ENCODE measurements around the gene KIF1A. TPM values are rescaled to one million over a fixed set of nuclear protein-coding genes. Genes with fewer than 3 reads are reported as not detected.

KIF1A gene
- total RNA-seq, 4 donors from 2014 or later, result 2.9 to 15.9 (median 3.2) TPM

DNA sequence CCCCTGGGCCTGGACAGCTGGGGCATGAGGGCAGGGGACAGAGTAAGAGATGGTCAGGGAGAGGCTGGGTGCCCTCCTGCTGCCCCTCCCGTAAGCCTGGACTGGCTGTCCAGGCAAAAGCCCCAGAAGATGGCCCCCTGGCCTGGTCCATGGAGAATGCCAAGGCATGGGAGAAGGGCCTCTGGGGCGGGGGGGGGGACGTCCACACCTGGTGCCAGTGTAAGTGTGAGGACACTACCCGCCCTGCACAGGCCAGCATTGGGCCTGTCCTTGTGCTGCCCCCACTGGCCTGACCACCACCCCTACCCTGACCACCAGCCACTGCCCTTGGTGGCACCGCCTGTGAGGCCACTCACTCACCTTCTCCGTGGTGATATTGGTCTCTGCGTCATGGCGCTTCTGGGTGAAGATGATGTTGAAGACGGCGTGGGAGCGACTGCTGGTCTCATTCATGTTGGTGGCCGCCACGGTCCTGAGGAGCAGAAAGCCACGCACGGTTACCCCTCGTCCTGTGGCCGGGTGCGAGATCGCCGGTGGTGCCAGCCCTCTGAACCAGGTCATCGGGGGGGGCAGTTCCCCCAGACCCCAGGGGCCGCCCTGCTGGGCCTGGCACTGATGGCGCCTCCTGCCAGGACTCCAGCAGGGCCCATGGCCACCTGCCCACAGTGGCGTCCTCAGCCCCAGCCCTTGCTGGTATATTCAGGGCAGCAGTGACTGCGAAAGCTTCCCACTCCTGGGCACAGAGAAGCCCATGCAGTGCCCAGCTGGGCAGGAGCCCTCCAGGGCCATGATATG is 35.2 kb downstream of the KIF1A start:
- Histone ChIP-seq H3K27me3 (peaks cover 64% of the 10 kb centered on the region), H3K4me3 (no peak overlapping the region), H3K27ac (no peak overlapping the region), H3K9me3 (no peaks in the 10 kb centered on the region), H3K36me3 (no peaks in the 10 kb centered on the region), H3K4me1 (no peaks in the 10 kb centered on the region)
- 92% methylated on average over 7 of the region's 25 CpGs for WGBS
- DNase-seq (ENCODE audit: low spot score in 2 of 2), result peak in 1 of 2 donors; percentile 55
- TF ChIP-seq POLR2AphosphoS5 (IDR thresholded peaks at IDR 0.05), result no peak
- TF ChIP-seq POLR2A (IDR thresholded peaks at IDR 0.05), result no peak
- no peak for TF ChIP-seq EP300 (IDR thresholded peaks at IDR 0.05)
- TF ChIP-seq, protein P1, sequence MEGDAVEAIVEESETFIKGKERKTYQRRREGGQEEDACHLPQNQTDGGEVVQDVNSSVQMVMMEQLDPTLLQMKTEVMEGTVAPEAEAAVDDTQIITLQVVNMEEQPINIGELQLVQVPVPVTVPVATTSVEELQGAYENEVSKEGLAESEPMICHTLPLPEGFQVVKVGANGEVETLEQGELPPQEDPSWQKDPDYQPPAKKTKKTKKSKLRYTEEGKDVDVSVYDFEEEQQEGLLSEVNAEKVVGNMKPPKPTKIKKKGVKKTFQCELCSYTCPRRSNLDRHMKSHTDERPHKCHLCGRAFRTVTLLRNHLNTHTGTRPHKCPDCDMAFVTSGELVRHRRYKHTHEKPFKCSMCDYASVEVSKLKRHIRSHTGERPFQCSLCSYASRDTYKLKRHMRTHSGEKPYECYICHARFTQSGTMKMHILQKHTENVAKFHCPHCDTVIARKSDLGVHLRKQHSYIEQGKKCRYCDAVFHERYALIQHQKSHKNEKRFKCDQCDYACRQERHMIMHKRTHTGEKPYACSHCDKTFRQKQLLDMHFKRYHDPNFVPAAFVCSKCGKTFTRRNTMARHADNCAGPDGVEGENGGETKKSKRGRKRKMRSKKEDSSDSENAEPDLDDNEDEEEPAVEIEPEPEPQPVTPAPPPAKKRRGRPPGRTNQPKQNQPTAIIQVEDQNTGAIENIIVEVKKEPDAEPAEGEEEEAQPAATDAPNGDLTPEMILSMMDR (IDR thresholded peaks at IDR 0.05), result no peak

DNA sequence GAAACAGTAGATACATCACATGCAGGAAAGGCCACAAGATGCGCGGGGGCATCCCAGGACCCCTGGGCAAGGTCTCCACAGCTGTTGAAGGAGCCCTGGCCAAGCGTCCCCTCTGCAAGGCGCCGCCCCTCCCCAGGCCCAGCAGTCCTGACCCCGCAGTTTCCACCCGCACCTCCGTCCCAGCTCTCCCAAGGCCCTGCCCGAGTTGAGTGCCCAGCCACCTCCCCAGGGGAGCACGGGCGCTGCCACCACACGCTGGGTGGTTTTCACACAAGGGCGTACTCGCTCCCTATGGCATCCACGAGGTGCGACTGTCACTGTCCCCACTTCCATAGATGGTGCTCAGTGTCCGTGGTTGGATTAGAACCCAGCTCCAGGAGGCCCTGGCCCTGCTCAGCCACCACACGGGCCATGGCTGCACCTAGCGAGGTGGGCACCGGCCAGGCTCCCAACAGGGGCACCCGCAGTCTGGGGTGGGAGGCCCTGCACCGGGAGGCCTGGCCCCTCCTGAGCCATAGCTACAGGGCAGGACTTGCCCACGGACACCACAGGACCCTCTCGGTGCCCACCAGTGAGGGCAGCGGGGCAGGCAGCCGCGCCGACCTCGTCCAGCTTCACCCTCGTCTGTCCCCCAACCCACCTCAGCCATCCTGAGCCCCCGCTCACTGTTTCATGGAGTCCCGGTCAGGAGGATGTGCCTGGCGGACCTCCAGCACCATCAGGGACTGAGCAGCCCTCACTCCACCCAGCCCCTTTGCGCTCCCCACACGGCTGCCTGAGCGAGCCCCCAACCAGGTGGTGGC is 36.0 kb downstream of the KIF1A start:
- Histone ChIP-seq H3K4me1 (no peaks in the 10 kb centered on the region), H3K27ac (no peak overlapping the region), H3K9me3 (no peaks in the 10 kb centered on the region), H3K4me3 (no peak overlapping the region), H3K36me3 (no peaks in the 10 kb centered on the region), H3K27me3 (peaks cover 70% of the 10 kb centered on the region)
- 95% methylated on average over 23 of the region's 36 CpGs for WGBS
- DNase-seq (ENCODE audit: low spot score in 2 of 2), result peak in 1 of 2 donors; percentile 57
- TF ChIP-seq, protein P1 (IDR thresholded peaks at IDR 0.05), result no peak
- TF ChIP-seq POLR2A (IDR thresholded peaks at IDR 0.05) (no peak), POLR2AphosphoS5 (IDR thresholded peaks at IDR 0.05) (no peak), EP300 (IDR thresholded peaks at IDR 0.05) (no peak)

DNA sequence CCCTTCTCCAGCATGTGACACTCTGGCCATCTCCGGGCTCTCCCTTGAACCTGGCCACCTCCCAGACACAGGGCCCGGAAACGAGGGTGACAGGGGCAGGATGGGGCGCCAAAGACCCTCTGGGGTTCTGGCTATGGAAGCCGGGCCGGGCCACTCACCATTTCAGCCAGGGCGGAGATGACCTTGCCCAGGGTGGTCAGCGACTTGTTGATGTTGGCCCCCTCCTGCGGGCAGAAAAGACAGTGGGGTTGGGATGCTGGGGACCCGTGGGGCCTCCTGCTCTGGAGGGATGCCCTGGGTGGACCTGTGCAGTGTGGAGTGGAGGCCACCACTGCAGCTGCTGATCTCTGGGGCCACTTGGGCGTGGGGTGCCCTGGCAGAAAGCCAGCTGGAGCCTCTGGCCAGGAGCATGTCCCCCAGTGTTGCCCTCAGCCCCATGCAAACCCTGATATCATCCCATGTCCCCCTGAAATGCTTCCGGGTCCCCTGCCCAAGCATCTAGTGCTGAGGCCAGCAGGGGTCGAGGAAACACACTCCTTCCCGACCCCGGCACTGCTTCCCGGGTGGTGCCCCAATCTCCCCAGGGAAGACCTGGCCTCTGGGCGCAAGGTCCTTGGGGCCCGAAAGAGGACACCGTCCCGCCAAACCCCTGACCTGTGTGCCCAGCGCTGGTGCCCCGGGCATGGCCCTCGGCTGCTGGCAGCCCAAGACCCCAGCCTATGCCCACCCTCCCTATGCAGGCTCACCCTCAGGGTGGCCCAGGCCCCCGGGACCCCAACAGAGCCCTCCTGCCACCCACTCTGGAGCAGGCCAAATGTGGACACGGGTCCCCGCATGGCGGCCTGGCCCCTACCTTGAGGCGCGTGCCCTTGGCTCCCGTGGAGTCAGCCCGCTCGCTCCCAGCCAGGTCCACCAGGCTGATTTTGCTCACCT is 36.9 kb downstream of the KIF1A start:
- Histone ChIP-seq H3K27ac (no peak overlapping the region), H3K9me3 (no peaks in the 10 kb centered on the region), H3K27me3 (peaks cover 72% of the 10 kb centered on the region), H3K36me3 (no peaks in the 10 kb centered on the region), H3K4me3 (no peak overlapping the region), H3K4me1 (no peaks in the 10 kb centered on the region)
- DNase-seq (ENCODE audit: low spot score in 2 of 2), result no peak
- TF ChIP-seq POLR2A (IDR thresholded peaks at IDR 0.05), result no peak
- TF ChIP-seq EP300 (IDR thresholded peaks at IDR 0.05), result no peak
- TF ChIP-seq POLR2AphosphoS5 (IDR thresholded peaks at IDR 0.05), result no peak
- TF ChIP-seq, protein P1 (IDR thresholded peaks at IDR 0.05), result no peak
- no CpG with 5 or more reads among the region's 32 CpGs for WGBS

DNA sequence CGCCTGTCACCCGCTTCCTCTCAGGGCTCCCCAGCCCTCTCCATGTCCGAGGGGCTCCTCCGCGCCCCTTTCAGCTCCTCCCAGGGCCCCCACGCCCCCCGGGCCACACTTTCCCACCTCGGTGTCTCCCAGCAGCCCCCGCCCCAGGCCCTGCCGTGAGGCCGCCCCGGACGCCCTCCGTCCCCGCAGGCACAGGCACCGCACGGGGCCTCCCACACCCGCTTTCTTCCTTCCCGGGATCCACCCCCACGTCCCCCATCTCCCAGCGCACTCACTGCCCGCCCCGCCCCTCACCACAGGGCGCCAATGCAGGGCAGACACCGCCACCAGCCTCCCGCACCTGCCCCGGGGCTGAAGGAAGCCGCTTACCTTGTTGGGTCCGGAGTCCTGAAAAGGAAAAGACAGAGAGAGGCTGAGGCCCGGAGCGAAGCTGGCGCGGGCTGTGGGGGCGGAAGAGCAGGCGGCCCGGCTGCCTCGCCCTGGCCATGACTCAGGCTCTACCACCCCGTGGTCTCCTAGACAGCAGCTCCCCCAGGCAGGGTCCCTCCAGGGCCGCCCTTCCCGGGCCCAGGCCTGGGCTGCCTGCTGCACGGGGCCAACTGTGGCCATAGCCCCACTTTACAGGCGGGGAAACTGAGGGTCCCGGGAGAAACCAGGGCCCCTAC is 37.7 kb downstream of the KIF1A start:
- Histone ChIP-seq H3K27me3 (peaks cover 68% of the 10 kb centered on the region), H3K4me1 (no peaks in the 10 kb centered on the region), H3K9me3 (no peaks in the 10 kb centered on the region), H3K36me3 (no peaks in the 10 kb centered on the region), H3K4me3 (no peak overlapping the region), H3K27ac (no peak overlapping the region)
- DNase-seq (ENCODE audit: low spot score in 2 of 2), result no peak
- WGBS, result 90% methylated on average over 28 of the region's 43 CpGs
- TF ChIP-seq EP300 (IDR thresholded peaks at IDR 0.05) (no peak), POLR2AphosphoS5 (IDR thresholded peaks at IDR 0.05) (no peak), POLR2A (IDR thresholded peaks at IDR 0.05) (no peak)
- TF ChIP-seq, protein P1 (IDR thresholded peaks at IDR 0.05), result no peak

All from suprapubic skin (tissue), 4 donors.